HTR-8/SVneo (cell line): Measurements from ENCODE around the gene PPP1R26.

Source experiments
- DNase-seq: peaks from one replicate; pipeline ENCODE4 v3.0.0; 2011; ENCODE audit warnings: low spot score, mixed read lengths; ENCODE audit not compliant: insufficient read length
- FAIRE-seq: peaks from 2 replicates; lab custom pipeline; 2011; peaks lifted over from hg19 to GRCh38; lab: Jason Lieb, UNC

Gene PPP1R26

GRCh38 chr9:135485832-135486231 is 6.2 kb downstream of the PPP1R26 start:
- no peak for DNase-seq
- no peak for FAIRE-seq

- FAIRE-seq (no peak), DNase-seq (no peak)
Observed at GRCh38 chr9:135486267-135487065, 6.9 kb downstream of the PPP1R26 start.

- no peak for DNase-seq
- FAIRE-seq, result no peak
Observed at GRCh38 chr9:135487281-135488012, 7.9 kb downstream of the PPP1R26 start.

- DNase-seq (no peak), FAIRE-seq (no peak)
Observed at GRCh38 chr9:135488013-135488330, 8.4 kb downstream of the PPP1R26 start.

GRCh38 chr9:135488527-135488926 is 8.9 kb downstream of the PPP1R26 start:
- DNase-seq (no peak), FAIRE-seq (no peak)

GRCh38 chr9:135489188-135489906 is 9.8 kb downstream of the PPP1R26 start:
- no peak for FAIRE-seq

GRCh38 chr9:135490166-135490870 is 10.7 kb downstream of the PPP1R26 start:
- no peak for FAIRE-seq
- DNase-seq, result no peak

More at GRCh38 chr9:135489188-135489906, 9.8 kb downstream of the PPP1R26 start:
- no peak for DNase-seq

- DNase-seq (no peak), FAIRE-seq (no peak)
Observed at GRCh38 chr9:135490980-135491464, 11.4 kb downstream of the PPP1R26 start.

GRCh38 chr9:135491764-135492163 is 12.2 kb downstream of the PPP1R26 start:
- DNase-seq (no peak), FAIRE-seq (no peak)

GRCh38 chr9:135492886-135493669 is 13.5 kb downstream of the PPP1R26 start:
- no peak for FAIRE-seq
- DNase-seq, result no peak

- DNase-seq (no peak), FAIRE-seq (no peak)
Observed at GRCh38 chr9:135494791-135495559, 15.4 kb downstream of the PPP1R26 start.

- no peak for FAIRE-seq
- DNase-seq, result no peak
Observed at GRCh38 chr9:135498381-135499126, 19.0 kb downstream of the PPP1R26 start.

- no peak for FAIRE-seq
- peak; percentile 82 for DNase-seq
Observed at GRCh38 chr9:135499326-135500070, 19.9 kb downstream of the PPP1R26 start.

- DNase-seq (no peak), FAIRE-seq (no peak)
Observed at GRCh38 chr9:135500071-135500524, 20.5 kb downstream of the PPP1R26 start.

GRCh38 chr9:135500525-135501260 is 21.1 kb downstream of the PPP1R26 start, which contains the start of gene MRPS2:
Gene MRPS2 (plus strand): TSS chr9:135500682. CDS start chr9:135500711, 29 bp downstream.
- DNase-seq (peak; percentile 79), FAIRE-seq (peak; percentile 80)
